HG03432 (cell line): ENCODE data around the gene IGF2.

Experiments
- ATAC-seq: cut with Tn5 transposase; IDR thresholded peaks from one replicate; pipeline ENCODE4 v1.9.1; 2021; ENCODE audit warnings: mild to moderate bottlenecking, moderate library complexity; ENCODE audit not compliant: unreplicated experiment

Gene IGF2

DNA sequence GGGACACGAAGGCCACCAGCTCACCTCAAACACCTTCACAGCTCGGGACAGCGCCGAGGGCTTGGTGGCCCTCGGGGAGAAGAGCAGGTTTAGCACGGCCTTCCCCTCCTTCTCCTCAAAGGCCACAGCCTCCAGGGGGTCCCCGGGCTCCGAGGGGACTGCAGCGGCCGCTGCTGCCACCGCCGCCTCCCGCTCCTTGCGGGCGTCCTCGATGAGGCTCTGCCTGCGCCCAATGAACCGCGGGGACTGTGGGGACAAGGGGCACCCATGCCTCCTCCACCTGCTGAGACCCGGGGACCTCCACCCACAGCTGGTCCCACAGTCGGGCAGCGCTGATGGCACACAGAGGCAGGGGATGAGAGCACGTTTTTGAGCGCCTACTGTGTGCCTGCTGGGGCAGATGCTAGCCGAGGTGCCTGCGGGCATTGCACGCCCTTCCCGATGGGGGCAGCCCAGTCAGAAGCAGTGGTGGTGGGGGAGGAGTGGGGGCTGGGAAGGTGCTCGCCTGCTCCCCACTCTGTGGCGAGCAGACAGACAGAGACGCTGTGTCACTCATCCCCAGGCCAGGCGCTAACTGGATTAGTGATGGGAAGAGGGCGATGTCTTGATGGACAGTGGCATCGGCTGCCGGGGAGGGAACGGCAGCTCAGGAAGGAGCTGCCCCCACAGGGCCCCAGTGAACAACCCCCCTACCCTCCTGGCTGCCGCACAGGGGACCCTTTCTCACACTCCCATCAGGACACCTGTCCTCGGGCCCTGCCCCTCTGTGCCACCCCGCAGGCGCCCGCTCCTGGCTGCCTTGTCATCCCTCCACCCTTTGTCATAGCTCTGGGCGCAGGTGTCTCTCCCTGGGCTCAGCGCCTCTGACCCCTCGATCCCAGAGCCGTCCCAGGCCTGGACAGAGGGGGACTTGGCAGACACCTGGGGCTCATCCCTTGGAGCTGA is 30.7 kb upstream of the IGF2 start:
- no peak for ATAC-seq

DNA sequence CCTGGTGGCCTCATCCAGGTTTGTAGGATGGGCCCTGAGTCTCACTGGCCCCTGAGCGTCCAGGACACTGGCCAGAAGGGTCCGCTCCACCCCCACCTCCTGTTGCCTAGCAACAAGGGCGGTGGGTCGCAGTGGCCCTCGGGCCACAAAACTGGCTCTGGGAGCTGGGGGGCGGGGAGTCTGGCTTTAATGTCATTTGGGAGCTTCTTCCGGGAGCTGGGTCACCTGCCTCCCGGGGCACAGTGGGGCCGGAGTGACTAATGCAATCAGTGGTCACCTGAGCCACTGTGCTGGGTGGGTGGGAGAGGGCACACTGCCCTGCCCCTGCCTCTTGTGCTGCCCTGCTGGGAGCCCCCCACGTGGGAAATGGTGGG is 29.8 kb upstream of the IGF2 start:
- no peak for ATAC-seq

DNA sequence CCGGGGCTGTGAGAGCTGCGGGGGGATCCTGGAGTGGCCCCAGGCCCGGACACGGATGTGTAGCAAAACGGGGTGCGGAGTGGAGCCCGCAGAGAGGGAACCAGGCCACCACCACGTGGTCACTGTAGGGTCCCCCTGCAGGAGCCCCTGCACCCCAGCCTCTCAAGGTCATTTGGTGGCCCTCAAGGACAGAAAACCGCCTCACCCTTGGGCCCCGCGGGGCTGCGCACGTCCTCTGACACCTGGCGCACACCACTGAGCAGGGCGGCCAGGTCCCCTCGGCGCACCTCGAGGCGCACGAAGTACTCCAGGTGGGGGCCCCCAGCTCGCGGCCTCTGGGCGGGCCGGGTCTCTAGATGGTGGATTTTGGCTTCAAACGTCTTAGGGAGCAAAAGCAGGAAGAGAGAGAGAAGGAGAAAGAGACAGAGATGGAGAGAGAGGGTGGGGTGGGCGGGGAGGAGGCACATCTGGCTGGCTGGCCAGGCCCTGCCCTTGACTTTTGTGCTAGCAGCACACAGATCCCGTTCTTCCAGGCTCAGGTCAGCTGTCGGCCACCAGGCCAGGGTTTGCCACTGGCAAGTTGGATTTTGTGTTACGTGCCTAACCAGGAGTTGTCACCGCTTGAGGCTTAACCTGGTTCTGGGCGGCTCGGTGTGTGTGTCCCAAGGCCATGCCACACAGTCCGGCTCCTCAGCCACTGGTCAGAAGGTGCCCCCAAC is 29.3 kb upstream of the IGF2 start:
- no peak for ATAC-seq

DNA sequence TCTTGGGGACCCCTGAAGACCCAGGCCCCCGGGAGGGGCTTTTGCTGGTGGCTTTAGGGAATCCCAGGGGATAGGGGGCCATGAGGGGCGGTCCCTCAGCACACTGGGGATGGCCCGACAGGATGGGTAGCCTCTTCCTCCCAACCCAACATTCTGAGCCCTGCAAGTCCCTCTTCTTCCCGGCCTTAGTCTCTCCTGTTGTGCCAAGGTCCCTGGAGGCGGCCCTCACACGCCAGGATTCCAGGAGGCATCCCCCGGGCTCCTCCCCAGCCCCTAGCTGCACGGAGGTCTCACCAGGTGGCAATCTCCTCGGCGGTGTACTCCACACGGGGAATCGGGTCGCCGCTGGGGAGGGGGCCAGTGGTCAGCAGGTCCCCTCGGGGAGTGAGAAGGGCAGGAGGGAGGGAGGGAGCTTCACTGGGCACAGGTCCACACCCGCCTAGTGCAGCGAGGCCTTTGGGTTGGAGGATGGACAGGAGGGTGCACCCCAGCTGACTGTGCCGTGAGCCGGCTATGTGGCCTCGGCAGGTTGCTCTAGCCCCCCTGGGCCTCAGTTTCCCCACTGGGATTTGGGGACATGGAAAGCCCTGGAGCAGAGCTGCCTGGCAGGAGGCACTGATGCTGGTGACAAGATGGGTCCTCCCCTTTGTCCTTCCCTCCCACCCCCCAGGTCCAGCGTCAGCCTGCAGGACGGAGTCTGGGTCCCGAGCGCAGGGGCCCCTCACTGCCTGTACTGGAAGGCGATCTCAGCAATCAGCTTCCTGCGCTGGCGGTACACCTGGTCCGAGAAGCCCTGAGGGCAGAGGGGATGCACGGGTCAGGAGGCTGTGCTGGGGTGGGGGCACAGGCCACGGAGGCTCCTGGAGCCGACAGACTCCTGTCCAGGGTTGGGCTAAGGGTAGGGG is 28.2 kb upstream of the IGF2 start:
- ATAC-seq: no peak

DNA sequence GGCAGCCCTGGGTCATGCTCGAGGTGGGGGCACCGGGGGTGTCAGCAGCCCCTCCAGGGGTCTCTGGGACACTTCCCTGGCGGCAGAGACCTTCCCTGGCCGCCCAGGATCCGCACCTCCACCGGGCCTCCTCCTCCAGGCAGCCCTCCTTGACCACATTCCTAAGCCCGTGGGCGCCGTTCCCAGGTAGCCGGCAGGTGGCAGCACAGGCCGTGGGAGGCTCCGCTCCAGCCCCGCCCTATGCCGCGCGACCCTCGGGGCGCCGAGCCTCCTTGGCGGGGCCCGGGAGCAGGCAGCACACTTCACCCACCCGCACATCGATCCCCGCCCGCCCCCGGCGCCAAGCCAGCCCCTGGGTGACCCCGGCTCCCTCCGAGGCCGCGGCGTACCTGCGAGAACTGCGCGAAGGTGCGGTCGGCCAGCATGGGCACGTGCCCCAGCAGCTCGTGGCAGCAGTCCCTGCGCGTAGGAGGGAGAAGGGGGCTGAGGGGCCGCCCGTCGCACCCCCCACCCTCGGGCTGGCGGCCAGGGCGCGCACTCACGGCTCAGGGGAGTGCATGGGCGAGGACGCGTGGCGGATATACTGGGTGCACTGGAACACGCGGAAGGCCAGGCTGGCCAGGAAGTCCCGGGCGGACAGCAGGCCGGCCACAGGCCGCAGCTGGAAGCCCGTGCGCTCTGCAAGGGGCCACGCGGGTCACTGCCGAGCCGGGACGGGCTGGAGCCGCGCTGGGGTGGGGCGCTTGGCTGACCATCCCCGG is 27.1 kb upstream of the IGF2 start:
- no peak for ATAC-seq

DNA sequence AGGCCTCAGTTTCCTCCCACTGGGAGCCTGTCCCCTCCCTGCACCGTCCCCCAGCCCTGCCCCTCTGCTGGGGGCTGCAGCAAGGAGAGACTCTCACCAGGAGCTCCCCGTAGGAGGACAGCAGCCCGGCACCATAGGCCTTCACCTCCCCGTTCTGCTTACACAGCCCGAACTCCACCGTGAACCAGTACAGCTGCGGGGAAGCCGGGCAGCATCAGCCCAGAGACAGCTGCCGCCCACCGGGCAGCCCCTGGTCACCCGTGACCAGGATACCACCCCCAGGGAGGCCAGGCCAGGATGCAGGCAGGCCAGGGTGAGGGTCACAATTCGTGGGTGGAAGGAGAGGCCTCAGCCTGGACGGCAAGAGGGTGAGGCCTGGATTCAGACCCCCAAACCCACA is 26.4 kb upstream of the IGF2 start:
- no peak for ATAC-seq

DNA sequence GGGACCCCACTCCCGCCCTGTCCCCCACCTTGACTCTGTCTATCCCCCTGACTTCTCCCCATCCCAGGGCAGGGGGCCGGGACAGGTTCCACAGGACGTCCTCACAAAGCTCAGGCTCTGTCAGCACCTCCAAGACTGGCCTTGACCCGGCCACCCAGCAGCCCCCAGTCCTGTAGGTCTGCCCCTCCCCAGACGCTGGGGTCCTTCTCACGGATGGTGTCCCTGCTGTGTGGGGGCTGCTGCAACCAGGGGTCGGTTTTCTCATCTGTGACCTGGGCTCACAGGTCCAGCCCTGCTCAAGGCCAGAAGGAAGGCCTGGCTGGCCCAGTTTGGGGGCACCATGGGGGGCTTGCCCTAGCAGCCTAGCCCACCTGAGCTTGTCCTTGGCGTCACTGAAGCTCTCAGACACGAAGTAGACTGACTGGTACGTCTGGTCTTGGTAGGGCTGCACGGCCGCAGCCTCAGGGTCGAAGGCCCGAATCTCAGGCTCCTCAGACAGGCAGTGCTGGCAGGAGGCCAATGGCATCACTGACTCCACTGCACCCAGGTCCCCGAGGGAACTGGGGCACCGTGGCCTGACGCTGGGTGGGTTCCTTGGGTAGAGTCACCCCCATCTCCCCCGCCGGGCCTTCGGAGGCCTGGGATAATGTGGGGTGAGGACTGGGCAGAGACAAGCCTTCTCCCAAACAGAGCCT is 25.8 kb upstream of the IGF2 start:
- no peak for ATAC-seq

DNA sequence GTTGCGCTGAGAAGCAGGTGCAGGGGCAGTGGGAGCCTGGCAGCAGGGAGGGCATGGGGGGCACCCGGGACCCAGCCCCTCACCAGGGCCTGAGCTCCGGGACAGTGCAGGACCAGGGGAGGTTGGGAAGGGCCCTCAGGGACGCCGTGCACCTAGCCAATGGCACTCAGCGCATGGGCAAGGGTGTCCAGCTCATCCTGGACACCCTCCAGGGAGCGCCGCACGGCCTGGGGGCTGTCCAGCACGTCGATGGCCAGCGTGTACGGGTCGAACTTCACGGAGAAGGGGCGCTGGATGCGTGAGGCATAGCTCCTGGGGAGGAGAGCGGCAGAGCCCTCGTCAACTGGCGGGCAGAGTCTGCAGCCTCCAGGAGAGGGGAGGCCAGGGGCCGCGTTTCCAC is 24.9 kb upstream of the IGF2 start:
- ATAC-seq: no peak

DNA sequence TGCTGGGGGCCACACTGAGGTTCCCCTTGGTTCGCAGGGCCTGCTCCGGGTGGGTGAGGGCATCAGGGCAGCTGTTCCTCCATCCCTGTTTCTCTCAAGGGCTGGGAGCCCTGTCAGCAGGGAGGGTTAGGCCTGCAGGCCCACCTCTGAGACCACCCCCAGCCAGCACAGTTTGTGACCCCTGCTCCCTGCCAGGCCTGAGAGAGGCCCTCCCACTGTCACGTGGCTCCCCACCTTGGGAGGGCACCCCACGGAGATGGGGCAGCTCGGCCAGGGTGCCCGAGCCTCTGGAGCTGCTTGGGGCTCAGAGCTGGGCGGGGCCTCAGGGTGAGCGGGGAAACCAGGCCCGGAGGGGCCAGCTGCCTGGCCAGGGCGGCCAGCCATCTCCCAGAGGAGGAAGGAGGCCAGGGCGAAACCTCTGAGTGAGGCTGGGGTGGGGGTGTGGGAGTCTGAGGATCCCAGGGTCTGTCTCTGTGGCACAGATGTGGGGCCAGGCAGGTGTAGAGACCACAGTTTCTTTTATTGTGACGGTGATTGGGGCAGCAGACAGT is 24.3 kb upstream of the IGF2 start:
- no peak for ATAC-seq

DNA sequence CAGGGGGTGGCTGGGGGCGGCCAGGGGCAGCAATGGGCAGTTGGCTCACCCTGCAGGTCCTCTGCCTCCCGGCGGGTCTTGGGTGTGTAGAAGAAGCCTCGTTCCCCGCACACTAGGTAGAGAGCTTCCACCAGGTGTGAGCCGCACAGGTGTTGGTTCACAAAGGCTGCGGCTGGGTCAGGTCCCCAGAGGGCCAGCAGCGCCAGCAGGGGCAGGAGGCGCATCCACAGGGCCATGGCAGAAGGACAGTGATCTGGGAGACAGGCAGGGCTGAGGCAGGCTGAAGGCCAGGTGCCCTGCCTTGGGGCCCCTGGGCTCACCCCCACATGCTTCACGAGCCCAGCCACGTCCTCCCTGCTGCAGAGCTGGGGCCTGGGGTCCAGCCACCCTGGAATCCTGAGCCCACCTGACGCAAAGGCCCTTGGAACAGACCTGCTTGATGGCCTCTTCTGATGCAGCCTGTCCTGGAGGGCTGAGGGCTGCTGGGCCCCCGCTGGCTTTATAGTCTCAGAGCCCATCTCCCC is 21.6 kb upstream of the IGF2 start, which contains the start of gene INS:
INS (minus strand) TSS at position 474 of the 524 bp plus-strand sequence; CDS start at position 236, 238 bp downstream.
- no peak for ATAC-seq

DNA sequence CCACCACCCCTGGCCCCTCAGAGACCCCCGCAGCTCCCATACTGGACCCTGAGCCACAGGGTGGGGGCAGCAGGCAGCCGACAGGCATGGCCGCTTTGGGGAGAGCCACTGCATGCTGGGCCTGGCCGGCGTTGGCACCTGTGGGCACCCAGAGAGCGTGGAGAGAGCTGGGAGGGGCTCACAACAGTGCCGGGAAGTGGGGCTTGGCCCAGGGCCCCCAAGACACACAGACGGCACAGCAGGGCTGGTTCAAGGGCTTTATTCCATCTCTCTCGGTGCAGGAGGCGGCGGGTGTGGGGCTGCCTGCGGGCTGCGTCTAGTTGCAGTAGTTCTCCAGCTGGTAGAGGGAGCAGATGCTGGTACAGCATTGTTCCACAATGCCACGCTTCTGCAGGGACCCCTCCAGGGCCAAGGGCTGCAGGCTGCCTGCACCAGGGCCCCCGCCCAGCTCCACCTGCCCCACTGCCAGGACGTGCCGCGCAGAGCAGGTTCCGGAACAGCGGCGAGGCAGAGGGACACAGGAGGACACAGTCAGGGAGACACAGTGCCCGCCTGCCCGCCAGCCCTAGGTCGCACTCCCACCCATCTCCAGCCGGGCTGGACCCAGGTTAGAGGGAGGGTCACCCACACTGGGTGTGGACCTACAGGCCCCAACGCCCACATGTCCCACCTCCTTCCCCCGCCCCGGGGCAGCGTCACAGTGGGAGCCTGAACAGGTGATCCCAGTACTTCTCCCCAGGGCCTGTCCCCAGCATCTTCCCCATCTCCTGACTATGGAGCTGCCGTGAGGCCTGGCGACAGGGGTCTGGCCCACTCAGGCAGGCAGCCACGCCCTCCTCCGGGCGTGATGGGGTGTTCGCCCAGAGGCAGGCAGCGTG is 20.6 kb upstream of the IGF2 start:
- no peak for ATAC-seq

DNA sequence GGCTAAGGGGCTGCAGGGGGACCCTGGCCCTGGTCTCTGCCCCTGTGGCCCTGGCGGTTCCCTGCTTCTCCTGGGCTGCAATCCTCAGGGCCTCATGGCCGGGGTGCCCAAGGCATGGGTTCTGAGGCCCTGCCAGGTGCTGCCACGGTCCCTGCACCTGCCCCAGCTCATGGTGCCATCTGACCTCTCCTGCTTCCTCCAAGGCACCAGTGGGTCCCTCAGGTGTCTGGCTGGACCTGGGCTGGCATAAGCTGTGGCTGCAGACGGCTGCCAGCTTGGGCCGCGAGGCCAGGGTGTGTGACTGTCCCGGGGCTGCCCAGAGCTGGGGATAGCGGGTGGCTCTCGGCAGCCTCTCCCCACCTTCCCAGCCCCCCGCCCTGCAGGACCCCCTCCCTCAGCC is 19.8 kb upstream of the IGF2 start:
- no peak for ATAC-seq

DNA sequence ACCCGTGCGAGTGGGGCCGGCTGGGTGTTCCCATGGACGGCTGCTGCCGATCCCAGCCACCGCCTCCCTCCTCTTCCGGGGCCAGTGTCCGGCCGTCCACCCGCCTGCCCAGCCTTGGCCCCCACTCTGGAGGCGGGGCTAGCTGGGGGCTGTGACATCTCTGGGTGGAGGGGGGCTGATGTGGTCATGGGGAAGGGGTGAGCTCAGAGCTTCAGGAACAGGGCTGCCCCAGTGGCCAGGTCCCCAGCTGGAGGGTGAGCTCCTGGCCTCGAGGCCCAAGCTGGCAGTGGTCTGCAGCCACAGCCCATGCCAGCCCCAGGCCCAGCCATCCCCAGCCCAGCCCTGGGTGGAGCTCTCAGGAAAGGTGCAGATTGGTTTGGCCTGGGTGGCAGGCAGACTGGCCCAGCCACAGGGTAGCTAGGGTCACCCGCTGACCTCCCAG is 19.1 kb upstream of the IGF2 start:
- ATAC-seq: no peak

DNA sequence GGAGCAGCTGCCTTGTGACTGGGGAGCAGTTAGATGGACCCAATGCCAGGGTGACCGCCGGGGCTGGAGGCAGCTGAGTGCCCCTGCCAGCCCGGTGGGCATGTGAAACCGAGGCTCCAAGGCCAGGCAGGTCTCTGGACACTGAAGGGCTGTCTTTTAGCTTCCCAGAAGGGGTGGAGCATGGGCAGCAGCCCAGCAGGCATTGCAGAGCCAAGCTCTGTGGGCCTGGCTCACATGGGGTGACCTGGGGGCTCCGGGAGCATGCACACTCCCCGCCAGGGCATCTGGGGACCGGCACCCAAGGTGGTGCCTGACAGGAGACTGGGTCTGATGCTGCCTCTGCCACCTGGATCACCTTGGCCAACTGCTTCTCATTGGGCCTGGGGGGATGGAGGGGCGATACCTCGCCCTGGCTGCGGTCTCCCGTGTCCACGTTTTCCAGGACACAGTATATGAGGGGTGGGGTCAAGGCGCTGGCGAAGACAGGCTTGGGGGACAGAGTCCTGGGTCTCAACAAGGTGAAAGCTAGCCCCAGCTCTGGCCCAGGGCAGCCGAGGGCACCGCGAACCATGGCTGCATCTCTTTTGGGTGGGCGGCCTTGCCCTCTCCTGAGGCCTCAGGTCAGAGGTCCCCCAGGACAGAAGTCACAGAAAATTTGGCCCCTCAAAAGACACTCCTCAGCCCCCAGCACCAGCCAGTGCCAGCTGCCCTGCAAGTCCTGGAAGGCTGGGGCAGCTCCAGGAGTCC is 18.3 kb upstream of the IGF2 start:
- no peak for ATAC-seq

DNA sequence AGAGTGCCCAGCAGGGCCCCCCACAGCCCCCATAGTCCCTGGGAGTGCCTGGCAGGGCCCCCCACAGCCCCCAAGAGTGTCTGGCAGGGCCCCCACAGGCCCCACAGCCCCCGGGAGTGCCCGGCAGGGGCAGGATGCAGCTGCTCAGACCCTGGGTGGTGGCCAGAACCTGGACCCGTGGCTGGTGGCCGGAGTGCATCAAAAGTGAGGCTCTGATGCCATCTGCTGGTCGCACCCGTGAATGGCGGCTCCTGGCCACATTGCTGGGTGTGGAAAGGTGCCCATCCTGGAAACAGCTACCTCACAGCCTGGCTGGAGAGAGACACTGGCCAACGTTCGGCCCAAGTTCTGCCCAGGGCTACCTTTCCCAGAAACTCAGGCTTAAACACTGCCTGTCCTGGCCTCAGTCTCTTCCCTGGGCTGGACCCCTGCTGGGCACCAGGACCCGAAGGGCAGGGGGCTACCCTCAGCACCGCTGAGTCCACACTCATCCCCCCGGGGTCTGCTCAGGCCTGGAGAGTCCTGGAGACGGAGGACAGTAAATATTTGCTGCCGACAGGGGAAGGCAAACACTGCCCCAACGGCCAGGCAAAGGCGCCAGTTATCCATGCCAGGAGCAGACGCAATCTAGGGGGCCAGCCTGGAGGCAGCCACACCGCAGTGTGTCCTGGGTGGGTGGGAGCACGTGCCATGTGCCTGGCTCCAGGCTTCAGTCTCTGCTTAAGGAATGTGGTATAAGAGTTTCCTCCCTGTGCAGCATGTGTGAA is 17.4 kb upstream of the IGF2 start:
- ATAC-seq: no peak

DNA sequence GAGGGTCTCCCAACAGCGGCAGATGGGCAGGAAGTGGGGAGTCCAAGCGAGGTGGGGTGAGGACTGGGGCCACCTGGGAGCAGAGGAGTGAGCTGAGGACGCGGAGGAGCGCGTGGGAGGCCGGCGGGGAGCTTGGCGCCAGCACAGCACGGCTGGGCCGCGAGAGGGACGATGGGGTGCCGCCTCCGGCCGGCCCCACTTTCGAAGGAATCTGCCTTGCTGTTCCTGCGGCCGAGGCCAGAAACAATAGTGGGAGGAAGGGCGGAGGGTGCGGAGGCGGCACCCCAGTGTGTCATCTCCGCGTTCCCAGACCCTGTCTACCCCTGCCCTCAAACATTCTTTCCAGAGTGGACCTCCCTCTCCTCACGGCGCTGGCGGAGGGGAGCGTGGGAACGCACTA is 16.3 kb upstream of the IGF2 start:
- no peak for ATAC-seq

DNA sequence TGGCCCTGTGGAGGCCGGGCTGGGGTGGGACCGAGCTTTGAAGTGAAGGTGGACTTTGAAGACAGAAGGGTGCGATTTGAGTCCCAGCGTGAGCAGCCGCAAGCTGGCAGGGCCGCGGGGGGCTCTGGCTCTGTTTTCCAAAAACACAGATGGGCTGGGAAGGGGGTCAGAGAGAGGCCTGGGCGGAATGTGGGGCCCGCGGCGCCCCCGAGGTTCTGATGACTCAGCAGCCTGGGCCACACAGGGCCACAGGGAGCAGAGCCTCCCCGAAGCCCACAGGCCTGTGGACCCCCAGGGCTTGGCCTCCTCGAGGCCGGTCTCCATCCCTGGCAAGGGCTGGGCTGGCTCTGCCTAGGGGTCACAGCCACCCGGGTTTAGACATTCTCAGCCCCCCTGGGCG is 15.7 kb upstream of the IGF2 start:
- ATAC-seq: no peak
